Measurements from ENCODE around the gene RBBP8.

DNA sequence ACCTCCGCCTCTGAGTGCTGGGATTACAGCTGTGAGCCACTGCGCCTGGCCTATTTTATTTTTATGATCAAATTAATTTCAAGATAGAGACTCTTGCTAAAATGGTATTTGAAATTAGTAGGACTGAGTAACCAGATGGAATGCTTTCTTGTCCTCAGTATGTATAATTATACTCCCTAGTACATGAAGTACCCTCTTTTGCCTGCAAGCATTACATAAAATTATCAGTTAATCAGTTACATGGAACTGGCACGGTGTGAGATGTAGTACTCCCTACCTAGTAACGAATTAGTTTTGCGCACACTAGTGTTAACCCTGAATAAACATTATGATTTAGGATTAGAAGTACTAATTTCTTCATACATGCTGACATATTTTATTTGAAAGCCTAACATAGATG, 41.6 kb downstream of the RBBP8 start:
- TF ChIP-seq, protein P1, sequence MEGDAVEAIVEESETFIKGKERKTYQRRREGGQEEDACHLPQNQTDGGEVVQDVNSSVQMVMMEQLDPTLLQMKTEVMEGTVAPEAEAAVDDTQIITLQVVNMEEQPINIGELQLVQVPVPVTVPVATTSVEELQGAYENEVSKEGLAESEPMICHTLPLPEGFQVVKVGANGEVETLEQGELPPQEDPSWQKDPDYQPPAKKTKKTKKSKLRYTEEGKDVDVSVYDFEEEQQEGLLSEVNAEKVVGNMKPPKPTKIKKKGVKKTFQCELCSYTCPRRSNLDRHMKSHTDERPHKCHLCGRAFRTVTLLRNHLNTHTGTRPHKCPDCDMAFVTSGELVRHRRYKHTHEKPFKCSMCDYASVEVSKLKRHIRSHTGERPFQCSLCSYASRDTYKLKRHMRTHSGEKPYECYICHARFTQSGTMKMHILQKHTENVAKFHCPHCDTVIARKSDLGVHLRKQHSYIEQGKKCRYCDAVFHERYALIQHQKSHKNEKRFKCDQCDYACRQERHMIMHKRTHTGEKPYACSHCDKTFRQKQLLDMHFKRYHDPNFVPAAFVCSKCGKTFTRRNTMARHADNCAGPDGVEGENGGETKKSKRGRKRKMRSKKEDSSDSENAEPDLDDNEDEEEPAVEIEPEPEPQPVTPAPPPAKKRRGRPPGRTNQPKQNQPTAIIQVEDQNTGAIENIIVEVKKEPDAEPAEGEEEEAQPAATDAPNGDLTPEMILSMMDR (IDR thresholded peaks at IDR 0.05): no peak
- no peak for TF ChIP-seq POLR2A (IDR thresholded peaks at IDR 0.05)
- TF ChIP-seq EP300 (IDR thresholded peaks at IDR 0.05): no peak

Measured in gastroesophageal sphincter (tissue), 3 donors.